Skeletal muscle satellite cell (primary cell): ENCODE measurements around the gene FRMD1.

Experiments
- H3K27me3 ChIP-seq: 2 replicates; pipeline ENCODE4 v1.7.0; 2013; ENCODE audit warnings: low read length; ENCODE audit not compliant: control insufficient read depth, insufficient read depth
- H3K36me3 ChIP-seq: 2 replicates; pipeline ENCODE4 v1.7.0; 2013; ENCODE audit warnings: mild to moderate bottlenecking, control low read depth, low read length; ENCODE audit not compliant: insufficient read depth
- H3K4me1 ChIP-seq: 2 replicates; pipeline ENCODE4 v1.7.0; 2013; ENCODE audit warnings: low read length; ENCODE audit not compliant: control insufficient read depth, insufficient read depth
- H3K4me2 ChIP-seq: 2 replicates; pipeline ENCODE4 v1.7.0; 2013; ENCODE audit warnings: mild to moderate bottlenecking, low read length
- H3K4me3 ChIP-seq: 2 replicates; pipeline ENCODE4 v1.7.0; 2013; ENCODE audit warnings: low read length
- H3K9ac ChIP-seq: 2 replicates; pipeline ENCODE4 v1.7.0; 2013; ENCODE audit warnings: mild to moderate bottlenecking, low read depth, low read length, moderate library complexity
- H3K9me3 ChIP-seq: replicated peaks from 2 replicates; pipeline ENCODE4 v1.7.0; 2013; ENCODE audit warnings: mild to moderate bottlenecking, control low read depth, low read length

Gene FRMD1

DNA sequence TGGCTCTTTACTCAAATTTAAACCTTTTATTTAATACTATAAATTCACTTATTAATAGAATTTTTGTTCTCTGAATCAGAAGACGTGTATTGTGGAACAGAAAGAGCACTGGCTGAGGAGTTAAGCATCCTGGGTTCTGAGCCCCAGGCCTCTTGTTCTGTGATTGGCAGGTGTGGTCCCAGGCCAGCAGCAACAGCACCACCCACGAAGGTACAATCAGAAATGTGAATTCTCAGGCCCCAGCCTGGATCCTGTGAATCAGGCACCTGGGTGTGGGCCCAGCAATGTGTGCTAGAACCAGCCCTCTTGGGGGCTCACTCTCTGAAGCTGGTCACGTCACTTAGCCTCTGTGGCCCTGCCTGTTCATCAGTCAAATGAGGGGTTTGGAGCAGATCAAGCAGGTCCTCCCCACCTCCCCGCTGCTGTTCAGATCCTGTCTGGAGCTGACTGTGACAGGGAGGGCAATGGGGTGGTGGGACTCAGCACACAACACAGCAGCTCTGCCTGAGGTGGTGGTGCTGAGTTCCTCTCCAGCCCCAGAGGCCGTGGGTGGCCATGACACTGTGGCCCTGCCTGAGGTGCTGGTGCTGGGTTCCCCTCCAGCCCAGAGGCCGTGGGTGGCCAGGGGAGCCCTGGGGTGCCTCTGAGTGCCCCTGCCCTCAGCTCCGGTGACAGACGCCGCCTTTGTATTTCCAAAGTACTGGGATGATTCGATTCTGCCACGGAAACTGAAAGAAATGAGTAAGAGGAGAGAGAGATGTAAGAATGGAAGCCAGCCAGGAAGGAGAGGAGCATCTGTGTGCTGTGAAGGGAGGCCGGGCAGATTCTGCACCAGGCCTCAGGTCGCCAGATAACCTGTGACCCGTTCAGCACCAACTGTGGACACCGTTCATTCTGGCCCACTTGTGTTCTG is 41.6 kb upstream of the FRMD1 start:
- peaks cover 11% of the 10 kb centered on the region for H3K9me3 ChIP-seq
- no peak overlapping the region for H3K4me3 ChIP-seq
- H3K4me2 ChIP-seq, result no peak overlapping the region
- H3K36me3 ChIP-seq, result no peaks in the 10 kb centered on the region
- no peaks in the 10 kb centered on the region for H3K27me3 ChIP-seq
- no peaks in the 10 kb centered on the region for H3K4me1 ChIP-seq
- H3K9ac ChIP-seq, result no peak overlapping the region

DNA sequence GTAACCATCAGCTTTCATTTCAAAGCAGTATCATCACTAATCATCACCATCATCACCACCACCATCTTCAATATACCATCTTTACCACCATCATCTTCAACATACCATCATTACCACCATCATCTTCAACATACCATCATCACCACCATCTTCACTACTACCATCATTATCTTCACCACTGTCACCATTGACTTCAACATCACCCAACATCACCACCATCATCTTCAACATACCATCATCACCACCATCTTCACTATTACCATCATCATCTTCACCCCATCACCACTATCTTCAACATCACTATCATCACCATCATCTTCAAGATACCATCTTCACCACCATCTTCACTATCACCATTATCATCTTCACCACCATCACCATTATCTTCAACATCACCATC is 40.5 kb upstream of the FRMD1 start:
- Histone ChIP-seq H3K4me3 (no peak overlapping the region), H3K27me3 (no peaks in the 10 kb centered on the region), H3K36me3 (no peaks in the 10 kb centered on the region), H3K4me2 (no peak overlapping the region), H3K9me3 (peaks cover 11% of the 10 kb centered on the region), H3K4me1 (no peaks in the 10 kb centered on the region), H3K9ac (no peak overlapping the region)

DNA sequence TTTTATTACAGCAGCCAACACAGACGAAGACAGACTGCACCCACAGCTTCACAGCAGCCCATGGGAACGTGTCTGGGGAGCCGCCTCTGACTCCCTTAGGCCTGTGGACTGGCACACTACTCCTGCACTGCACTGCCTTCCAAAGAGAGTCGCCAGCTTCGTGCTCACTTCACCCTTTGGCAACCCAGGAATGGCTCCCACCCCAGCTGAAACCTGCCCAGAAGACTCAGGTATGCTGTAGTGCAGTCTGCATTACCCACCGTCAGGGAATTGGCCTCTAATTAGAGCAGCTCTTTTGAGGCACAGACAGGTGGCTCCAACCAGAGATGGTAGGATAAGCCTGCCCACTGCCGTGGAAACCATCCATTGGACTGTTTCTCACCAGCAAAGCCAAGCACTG is 39.9 kb upstream of the FRMD1 start:
- Histone ChIP-seq H3K36me3 (no peaks in the 10 kb centered on the region), H3K4me2 (no peak overlapping the region)

DNA sequence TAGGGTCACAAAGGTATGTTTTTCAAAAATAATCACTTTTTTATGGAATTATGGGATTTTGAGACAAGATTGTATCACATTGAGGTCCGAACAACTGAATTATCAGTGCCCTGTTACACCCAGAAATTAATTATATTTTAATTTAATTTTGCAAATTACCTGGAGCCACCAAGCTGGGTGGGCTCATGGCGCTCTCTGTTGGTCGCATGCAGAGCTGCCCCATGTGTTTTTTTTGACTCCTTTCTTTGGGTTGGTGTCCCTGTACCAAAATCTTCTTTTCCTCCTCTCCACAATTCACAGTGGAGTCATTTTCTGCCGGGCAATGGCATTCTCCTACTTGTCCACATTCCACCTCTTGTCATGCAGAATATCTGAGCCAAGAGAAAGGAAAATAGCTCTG is 38.9 kb upstream of the FRMD1 start:
- Histone ChIP-seq H3K9me3 (peaks cover 11% of the 10 kb centered on the region), H3K4me1 (no peaks in the 10 kb centered on the region), H3K4me3 (no peak overlapping the region), H3K36me3 (no peaks in the 10 kb centered on the region), H3K4me2 (no peak overlapping the region), H3K9ac (no peak overlapping the region), H3K27me3 (no peaks in the 10 kb centered on the region)

More for the DNA sequence above, 39.9 kb upstream of the FRMD1 start:
- Histone ChIP-seq H3K9ac (no peak overlapping the region), H3K4me1 (no peaks in the 10 kb centered on the region), H3K9me3 (peaks cover 11% of the 10 kb centered on the region), H3K27me3 (no peaks in the 10 kb centered on the region), H3K4me3 (no peak overlapping the region)

DNA sequence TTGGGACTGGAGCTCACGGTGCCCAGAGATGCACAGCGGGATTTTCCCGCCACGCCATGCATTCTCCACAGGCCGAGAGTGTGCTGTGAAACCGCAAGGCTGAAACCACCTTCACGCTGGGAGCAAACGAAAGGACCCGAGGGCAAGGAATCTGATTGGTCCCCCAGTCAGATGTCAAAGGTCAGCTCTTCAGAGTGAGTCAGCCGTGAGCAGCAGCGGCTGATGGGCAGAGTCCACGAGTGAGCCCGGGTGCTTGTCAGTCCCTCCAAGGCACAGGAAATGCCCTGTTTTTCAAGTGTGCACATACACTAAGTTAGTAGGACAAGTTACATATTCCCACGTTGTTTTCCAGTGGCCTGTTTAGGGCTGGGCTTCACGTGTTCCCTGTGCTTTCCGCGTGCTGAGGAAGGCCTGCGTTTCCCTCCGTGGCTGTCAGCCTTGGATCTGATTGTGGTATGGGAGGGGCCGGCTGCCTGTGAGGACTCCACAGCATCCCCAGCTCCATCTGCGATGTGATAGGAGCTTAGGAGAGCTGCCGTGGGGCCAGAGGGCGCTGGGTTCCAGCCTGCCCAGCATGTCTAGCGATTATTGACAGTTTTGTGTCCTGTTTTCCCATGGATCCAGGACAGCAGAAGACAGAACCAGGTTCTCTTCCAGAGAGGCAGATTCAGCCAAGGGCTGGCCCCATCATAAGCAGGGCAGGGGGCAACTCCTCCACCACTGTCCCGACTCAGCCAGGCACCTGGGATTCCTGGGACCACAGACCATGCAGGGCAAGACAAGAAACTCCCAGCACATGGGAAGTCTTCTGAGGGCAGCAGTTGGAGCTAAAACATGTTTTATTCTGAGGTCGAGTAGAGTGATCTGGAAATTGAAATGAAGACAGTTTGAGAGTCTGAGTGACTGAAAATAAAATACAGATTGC is 38.2 kb upstream of the FRMD1 start:
- Histone ChIP-seq H3K4me1 (no peaks in the 10 kb centered on the region), H3K4me3 (no peak overlapping the region), H3K9ac (no peak overlapping the region), H3K9me3 (peaks cover 8% of the 10 kb centered on the region), H3K4me2 (no peak overlapping the region), H3K27me3 (no peaks in the 10 kb centered on the region), H3K36me3 (no peaks in the 10 kb centered on the region)

DNA sequence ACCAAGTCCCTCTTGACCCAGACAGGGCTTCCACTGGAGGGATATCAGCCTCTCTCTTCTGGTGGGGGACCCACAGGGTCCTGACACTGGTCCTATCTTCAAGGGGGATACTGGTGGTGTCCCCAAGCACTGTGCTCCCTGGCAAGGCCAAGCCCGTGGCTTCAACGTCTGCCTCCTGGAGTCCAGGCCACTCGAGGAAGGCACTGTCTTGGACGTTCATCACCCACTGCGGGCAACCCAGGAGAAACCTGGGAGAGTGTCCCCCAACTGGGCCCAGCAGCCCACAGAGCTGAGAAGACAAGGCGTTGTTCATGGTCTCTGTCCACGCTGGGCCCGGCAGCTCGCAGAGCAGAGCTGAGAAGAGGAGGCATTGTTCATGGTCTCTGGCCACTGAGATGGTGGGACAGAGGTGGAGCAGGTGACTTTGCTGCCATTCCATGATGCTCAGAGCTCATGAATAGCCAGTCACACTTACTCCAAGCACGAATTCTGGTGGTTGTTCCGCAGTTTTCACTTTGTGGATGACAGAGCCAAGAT is 37.5 kb upstream of the FRMD1 start:
- no peaks in the 10 kb centered on the region for H3K36me3 ChIP-seq
- no peak overlapping the region for H3K4me3 ChIP-seq
- no peaks in the 10 kb centered on the region for H3K27me3 ChIP-seq
- H3K9ac ChIP-seq, result no peak overlapping the region
- peaks cover 6% of the 10 kb centered on the region for H3K9me3 ChIP-seq
- no peaks in the 10 kb centered on the region for H3K4me1 ChIP-seq
- no peak overlapping the region for H3K4me2 ChIP-seq

GRCh38 chr6:168115748-168116437 is 36.9 kb upstream of the FRMD1 start:
- Histone ChIP-seq H3K36me3 (no peaks in the 10 kb centered on the region), H3K9me3 (peaks cover 4% of the 10 kb centered on the region), H3K4me2 (no peak overlapping the region), H3K27me3 (no peaks in the 10 kb centered on the region), H3K4me3 (no peak overlapping the region), H3K4me1 (no peaks in the 10 kb centered on the region), H3K9ac (no peak overlapping the region)

DNA sequence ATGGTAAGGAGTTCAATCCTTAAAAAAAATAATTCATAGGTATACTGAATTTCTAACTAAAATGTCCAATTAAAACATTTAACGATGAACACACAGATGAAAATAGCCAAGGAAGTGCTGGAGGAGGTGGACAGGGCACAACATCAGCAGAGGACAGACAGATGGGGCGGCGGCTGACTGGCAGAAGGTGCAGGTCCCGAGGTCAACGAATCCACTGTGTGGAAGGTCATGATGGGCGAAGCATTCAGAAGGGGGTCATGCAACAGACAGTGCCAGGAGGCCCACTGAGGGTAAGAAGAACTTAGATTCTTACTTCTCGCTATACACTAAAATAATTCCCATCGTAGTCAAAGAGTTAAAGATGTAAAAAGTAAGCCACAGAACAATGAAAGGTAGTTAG is 34.2 kb upstream of the FRMD1 start:
- Histone ChIP-seq H3K27me3 (no peaks in the 10 kb centered on the region), H3K9ac (no peak overlapping the region), H3K4me1 (no peaks in the 10 kb centered on the region), H3K4me2 (no peak overlapping the region), H3K4me3 (no peak overlapping the region), H3K36me3 (no peaks in the 10 kb centered on the region), H3K9me3 (peaks cover 4% of the 10 kb centered on the region)

GRCh38 chr6:168111911-168112310 is 32.9 kb upstream of the FRMD1 start:
- no peak overlapping the region for H3K9ac ChIP-seq
- no peaks in the 10 kb centered on the region for H3K36me3 ChIP-seq
- peaks cover 5% of the 10 kb centered on the region for H3K9me3 ChIP-seq
- no peak overlapping the region for H3K4me2 ChIP-seq
- no peaks in the 10 kb centered on the region for H3K27me3 ChIP-seq
- H3K4me1 ChIP-seq, result no peaks in the 10 kb centered on the region
- no peak overlapping the region for H3K4me3 ChIP-seq

DNA sequence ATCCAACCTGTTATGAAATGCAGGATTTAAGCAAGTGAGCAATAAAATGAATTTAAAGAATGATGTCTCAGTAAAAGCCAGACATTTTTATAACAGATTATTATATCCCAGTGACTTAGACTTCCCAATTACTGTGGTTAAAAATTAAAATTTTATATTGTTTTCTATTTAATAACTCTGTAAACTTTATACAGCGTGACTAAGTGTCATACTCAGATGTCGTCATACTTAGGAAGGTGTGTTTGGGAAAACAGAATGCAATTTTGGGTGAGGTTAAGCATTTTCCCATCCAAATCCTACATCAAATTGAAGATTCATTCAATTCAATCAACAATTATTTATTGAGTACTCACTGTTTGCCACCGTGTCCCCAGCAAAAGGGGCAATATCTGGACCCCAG is 31.4 kb upstream of the FRMD1 start:
- Histone ChIP-seq H3K4me2 (no peak overlapping the region), H3K4me1 (no peaks in the 10 kb centered on the region), H3K36me3 (no peaks in the 10 kb centered on the region), H3K9me3 (peaks cover 5% of the 10 kb centered on the region), H3K4me3 (no peak overlapping the region), H3K27me3 (no peaks in the 10 kb centered on the region), H3K9ac (no peak overlapping the region)

- Histone ChIP-seq H3K4me1 (no peaks in the 10 kb centered on the region), H3K36me3 (no peaks in the 10 kb centered on the region), H3K9me3 (peaks cover 5% of the 10 kb centered on the region), H3K4me3 (no peak overlapping the region), H3K27me3 (no peaks in the 10 kb centered on the region), H3K4me2 (no peak overlapping the region), H3K9ac (no peak overlapping the region)
Observed at GRCh38 chr6:168109171-168109570, 30.2 kb upstream of the FRMD1 start.
